Limb (tissue), 2 donors: Measurements from ENCODE around the gene CAPN8.

Source experiments
- DNase-seq, 2 donors: peaks; one replicate each; pipeline ENCODE4 v3.0.0-alpha.2; 2016; ENCODE audit errors: extremely low spot score in 2 of 2

CAPN8 gene

GRCh38 chr1:223665592-223666312 is at the start of gene CAPN8:
Gene CAPN8, minus strand, starts transcription at chr1:223665701. Its CDS starts 55 bp downstream, at chr1:223665646.
- no peak for DNase-seq

- no peak for DNase-seq
These were observed 49.5 kb upstream of the CAPN8 start for GRCh38 chr1:223714849-223715603.

GRCh38 chr1:223714421-223714724 is 48.9 kb upstream of the CAPN8 start:
- DNase-seq, result no peak

- DNase-seq, result no peak
These were observed 48.3 kb upstream of the CAPN8 start for GRCh38 chr1:223713546-223714420.

- DNase-seq, result no peak
These were observed 47.5 kb upstream of the CAPN8 start for GRCh38 chr1:223712850-223713474.

GRCh38 chr1:223712194-223712849 is 46.8 kb upstream of the CAPN8 start, which contains the start of gene CAPN2:
Gene CAPN2, plus strand, starts transcription at chr1:223712539. Its CDS starts 102 bp downstream, at chr1:223712641.
- DNase-seq, result peak; percentile 71 to 87

- DNase-seq, result no peak
These were observed 46.3 kb upstream of the CAPN8 start for GRCh38 chr1:223711747-223712193.

- peak in 1 of 2 donors; percentile 26 for DNase-seq
These were observed 45.7 kb upstream of the CAPN8 start for GRCh38 chr1:223711173-223711572.

- no peak for DNase-seq
These were observed 45.0 kb upstream of the CAPN8 start for GRCh38 chr1:223710179-223711133.

GRCh38 chr1:223709598-223709997 is 44.1 kb upstream of the CAPN8 start:
- peak in 1 of 2 donors; percentile 52 for DNase-seq

- no peak for DNase-seq
These were observed 43.3 kb upstream of the CAPN8 start for GRCh38 chr1:223708651-223709268.

GRCh38 chr1:223708001-223708359 is 42.5 kb upstream of the CAPN8 start:
- no peak for DNase-seq

- no peak for DNase-seq
These were observed 41.9 kb upstream of the CAPN8 start for GRCh38 chr1:223707256-223708000.

GRCh38 chr1:223706077-223706973 is 40.8 kb upstream of the CAPN8 start:
- peak; percentile 79 to 80 for DNase-seq

- DNase-seq, result no peak
These were observed 39.7 kb upstream of the CAPN8 start for GRCh38 chr1:223704921-223705878.

- DNase-seq, result no peak
These were observed 38.1 kb upstream of the CAPN8 start for GRCh38 chr1:223703668-223704013.
